ENCODE measurements around the gene SORCS2.

DNA sequence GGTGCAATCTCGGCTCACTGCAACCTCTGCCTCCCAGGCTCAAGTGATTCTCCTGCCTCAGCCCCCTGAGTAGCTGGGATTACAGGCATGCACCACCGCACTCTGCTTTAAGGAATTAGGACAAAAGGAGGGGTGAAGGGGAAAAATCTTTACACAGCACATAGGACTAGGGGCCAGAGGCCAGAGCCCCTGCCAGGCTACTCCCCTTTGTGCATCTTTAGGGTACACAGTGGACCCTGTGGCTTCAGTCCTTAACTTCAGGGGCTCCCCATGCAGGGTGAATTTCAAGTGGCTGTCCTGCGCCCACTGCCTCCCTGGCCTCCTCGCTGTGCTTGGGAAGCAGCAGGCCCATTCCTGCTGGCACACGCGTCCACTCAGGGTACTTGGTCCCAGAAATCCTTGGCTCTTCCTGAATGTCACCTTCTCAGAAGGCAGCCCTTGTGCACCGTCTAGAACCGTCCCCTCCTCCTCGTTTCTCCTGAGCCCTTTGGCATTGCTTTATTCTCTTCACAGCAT, 381.3 kb downstream of the SORCS2 start:
- TF ChIP-seq, protein P1, sequence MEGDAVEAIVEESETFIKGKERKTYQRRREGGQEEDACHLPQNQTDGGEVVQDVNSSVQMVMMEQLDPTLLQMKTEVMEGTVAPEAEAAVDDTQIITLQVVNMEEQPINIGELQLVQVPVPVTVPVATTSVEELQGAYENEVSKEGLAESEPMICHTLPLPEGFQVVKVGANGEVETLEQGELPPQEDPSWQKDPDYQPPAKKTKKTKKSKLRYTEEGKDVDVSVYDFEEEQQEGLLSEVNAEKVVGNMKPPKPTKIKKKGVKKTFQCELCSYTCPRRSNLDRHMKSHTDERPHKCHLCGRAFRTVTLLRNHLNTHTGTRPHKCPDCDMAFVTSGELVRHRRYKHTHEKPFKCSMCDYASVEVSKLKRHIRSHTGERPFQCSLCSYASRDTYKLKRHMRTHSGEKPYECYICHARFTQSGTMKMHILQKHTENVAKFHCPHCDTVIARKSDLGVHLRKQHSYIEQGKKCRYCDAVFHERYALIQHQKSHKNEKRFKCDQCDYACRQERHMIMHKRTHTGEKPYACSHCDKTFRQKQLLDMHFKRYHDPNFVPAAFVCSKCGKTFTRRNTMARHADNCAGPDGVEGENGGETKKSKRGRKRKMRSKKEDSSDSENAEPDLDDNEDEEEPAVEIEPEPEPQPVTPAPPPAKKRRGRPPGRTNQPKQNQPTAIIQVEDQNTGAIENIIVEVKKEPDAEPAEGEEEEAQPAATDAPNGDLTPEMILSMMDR (IDR thresholded peaks at IDR 0.05): no peak
- TF ChIP-seq POLR2A (IDR thresholded peaks at IDR 0.05): no peak

All from uterus (tissue), 2 donors.